HFF-Myc (cell line): ENCODE measurements around the gene PREX1.
"Not testable (repeated sequence)": the region's sequence is repeated elsewhere in the genome, so short reads cannot be mapped to it uniquely, and the experiment has no call there.

Experiments used
- DNase-seq: peaks from one replicate; pipeline ENCODE4 v3.0.0-alpha.2; 2011; ENCODE audit warnings: low read depth; ENCODE audit errors: extremely low read depth
- H3K4me3 ChIP-seq: replicated peaks from 2 replicates; pipeline ENCODE4 v1.5.1; 2011; ENCODE audit warnings: low read depth, mild to moderate bottlenecking, control low read depth, low read length
- CTCF ChIP-seq: IDR thresholded peaks from 2 replicates; pipeline ENCODE4 v1.5.1; 2012; ENCODE audit warnings: mild to moderate bottlenecking, low read depth, low read length, control low read depth; ENCODE audit errors: missing control alignments

Gene PREX1

DNA sequence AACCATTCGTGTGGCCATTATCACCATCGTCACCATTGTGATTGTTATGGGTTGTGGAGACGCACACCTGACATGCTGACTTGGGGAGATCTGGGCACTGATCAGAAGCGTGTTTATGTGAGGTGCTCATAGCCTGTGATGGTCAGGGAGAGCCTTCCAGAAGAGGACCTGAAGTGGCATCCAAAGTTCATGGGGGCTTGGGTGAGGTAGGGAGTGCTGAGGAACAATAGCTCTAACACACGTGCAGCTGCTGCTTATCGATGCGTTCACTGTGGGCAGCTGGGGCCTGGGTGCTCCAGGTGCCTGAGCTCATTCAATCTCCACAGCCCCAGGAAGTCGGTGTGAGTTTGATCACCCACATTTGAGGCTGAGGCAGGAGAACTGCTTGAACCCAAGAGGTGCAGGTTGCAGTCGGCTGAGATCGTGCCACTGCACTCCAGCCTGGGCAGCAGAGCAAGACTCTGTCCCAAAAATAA is 227.3 kb downstream of the PREX1 start:
- DNase-seq, result no peak
- no peak overlapping the region for H3K4me3 ChIP-seq
- TF ChIP-seq CTCF, result no peak

DNA sequence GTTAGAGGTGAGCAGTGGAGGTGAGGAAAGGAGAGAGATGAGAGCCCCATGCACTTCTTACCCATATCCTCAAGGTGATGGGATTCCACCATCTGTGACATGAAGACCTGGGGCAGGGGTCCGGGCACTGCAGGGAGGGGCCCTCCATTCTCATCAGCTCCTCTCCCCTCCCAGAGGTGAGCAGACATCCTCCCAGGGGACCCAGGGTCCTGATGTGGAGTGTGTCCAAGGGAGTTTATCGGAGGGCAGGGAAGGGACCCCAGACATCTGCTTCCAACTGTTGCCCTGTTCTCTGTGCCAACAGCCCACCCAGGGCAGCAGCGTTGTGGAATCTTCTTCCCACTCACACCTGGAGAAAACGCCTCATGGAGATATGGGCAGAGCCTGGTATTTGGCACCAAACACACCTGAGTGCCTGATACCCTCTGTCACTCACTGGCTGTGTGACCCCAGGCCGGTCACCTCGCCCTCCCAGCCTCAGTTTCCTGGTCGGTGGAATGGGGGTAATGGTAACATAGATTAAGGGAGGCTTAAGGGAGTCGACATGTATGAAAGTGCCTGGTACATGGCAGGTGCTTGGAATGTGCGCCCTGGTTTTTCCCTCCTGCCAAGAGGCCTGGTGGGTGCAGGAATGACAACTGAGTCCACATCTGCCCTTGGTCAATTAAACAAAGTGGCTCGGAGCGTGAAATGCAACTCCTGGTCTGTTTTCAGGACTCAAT is 227.9 kb downstream of the PREX1 start:
- DNase-seq, result no peak
- no peak for TF ChIP-seq CTCF
- no peak overlapping the region for H3K4me3 ChIP-seq

DNA sequence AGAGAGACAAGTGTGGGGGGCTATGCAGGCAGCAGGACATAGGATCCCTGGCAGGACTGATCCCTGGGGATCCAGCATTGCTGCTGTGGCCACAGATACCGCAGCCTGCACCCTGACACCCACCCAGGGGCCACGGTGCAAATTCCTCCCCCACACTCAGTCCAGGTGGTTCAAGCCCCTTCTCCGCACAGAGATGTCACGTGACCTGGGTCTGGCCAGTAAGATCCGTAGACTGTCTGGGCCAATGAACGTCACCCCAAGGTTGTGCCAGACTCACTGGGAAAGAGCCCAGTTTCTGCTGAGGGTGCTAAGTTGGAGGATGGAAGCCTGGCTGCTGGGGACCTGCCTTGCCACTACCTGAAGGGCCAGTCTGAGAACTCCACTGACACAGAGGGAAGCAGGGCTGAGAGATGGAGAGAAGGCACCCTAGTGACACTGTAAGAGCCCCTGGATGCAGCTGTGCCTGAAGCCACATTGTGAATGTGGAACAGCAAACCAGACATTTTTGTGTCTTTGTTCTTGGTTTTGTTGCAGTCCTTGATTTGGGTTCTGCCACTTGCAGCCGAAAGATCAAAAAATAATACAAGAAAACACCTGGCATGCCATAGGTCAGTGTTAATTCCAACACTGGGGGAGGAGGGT is 228.6 kb downstream of the PREX1 start:
- TF ChIP-seq CTCF, result no peak
- DNase-seq, result no peak
- no peak overlapping the region for H3K4me3 ChIP-seq

DNA sequence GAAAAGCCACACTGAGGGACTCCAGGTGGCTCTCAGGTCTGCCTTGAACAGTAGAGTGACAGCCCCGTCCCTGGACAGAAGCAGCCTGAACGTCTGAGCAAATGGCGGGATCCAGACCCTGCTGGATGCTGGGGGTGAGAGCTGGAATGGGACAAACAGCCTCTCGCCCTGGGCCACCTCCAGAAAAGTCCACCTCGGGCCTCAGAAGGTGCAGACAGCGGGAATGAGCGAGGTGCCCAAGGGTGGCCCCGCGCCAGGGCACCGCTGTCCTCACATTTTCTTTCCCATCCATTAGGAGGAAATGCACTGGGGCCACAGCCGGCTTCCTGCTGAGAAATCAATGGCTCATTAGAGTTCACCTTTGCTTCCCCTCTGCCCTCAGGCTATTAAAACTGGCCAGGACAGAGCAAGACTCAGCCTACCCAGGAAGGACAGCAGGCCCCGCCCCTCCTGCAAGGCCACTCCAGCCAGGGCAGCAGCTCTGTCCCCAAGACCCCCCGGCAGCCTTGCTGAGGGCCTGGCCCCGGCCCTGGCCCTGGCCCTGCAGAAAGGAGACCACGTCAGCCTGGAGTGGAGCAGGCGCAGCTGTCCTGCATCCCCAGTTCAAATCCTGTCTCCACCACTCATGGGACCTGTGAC is 229.4 kb downstream of the PREX1 start:
- DNase-seq, H3K4me3 ChIP-seq: not testable (repeated sequence)

- DNase-seq, result no peak
- no peak for TF ChIP-seq CTCF
- no peak overlapping the region for H3K4me3 ChIP-seq
These were observed 230.1 kb downstream of the PREX1 start for GRCh38 chr20:48597521-48598302.

DNA sequence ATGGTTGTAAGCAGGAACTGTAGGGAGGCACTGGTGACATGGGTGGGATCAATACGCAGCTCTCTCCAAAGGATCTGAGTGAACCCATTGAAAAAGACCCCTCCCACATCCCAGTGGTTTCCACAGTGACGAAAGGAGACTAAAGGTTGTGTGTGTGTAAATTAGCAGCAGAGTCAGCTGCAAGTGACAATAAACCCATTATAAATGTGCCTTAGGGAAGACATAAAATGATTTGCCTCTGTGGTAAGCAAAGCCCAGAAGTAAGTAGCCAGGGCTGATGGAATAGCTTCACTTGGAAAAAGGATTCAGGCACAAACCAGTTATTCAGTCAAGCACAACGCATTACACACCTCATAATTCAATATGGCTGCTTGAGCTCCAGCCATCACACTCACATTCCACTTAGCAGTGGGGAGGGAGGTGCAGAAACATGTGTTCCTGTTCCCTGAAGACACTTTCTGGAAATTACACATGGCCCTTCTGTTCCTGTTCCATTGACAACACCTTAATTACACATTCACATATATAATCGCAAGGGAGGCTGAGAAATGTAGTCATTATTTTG is 231.4 kb downstream of the PREX1 start:
- TF ChIP-seq CTCF, result no peak
- no peak overlapping the region for H3K4me3 ChIP-seq
- no peak for DNase-seq
